Kidney (tissue), 14 donors: ENCODE measurements around the gene KRTAP29-1. TPM values are rescaled to one million over a fixed set of nuclear protein-coding genes. Genes with fewer than 3 reads are reported as not detected.
A peak's percentile ranks its signal among the peaks of the same experiment; 100 is the strongest.
"Not testable (repeated sequence)": the region's sequence is repeated elsewhere in the genome, so short reads cannot be mapped to it uniquely, and the experiment has no call there.

Source experiments
- DNase-seq, 5 donors: peaks; one replicate each; pipeline ENCODE4 v3.0.0-alpha.2; 2013 to 2020
- FAIRE-seq: peaks from 2 replicates; lab custom pipeline; 2012; peaks lifted over from hg19 to GRCh38; lab: Jason Lieb, UNC
- H3K27ac ChIP-seq, 2 donors: one replicate each; pipeline ENCODE4 v1.7.0; 2013; ENCODE audit warnings: low read depth in 2 of 2, low read length in 2 of 2, inconsistent platforms in 1 of 2
- H3K27me3 ChIP-seq: one replicate; pipeline ENCODE4 v1.7.1; 2013; ENCODE audit warnings: low read length, inconsistent platforms; ENCODE audit not compliant: control insufficient read depth, insufficient read depth
- H3K36me3 ChIP-seq, 3 donors: one replicate each; pipeline versions ENCODE4 v1.7.0 to v1.7.1; 2013; ENCODE audit warnings: low read length in 3 of 3, control low read depth in 1 of 3, inconsistent platforms in 1 of 3; ENCODE audit not compliant: insufficient read depth in 3 of 3, control insufficient read depth in 2 of 3
- H3K4me1 ChIP-seq, 3 donors: one replicate each; pipeline versions ENCODE4 v1.7.0 to v1.7.1; 2013; ENCODE audit warnings: low read length in 3 of 3, inconsistent platforms in 1 of 3, low read depth in 1 of 3; ENCODE audit not compliant: control insufficient read depth in 2 of 3, insufficient read depth in 2 of 3
- H3K4me3 ChIP-seq, 3 donors: one replicate each; pipeline versions ENCODE4 v1.7.0 to v1.8.1; 2013; ENCODE audit warnings: low read length in 3 of 3, control low read depth in 1 of 3, inconsistent platforms in 1 of 3
- H3K9ac ChIP-seq, 3 donors: one replicate each; pipeline versions ENCODE4 v1.7.0 to v1.7.1; 2013; ENCODE audit warnings: low read length in 3 of 3, control low read depth in 1 of 3, inconsistent platforms in 1 of 3
- H3K9me3 ChIP-seq, 3 donors: one replicate each; pipeline versions ENCODE4 v1.7.0 to v1.7.1; 2013; ENCODE audit warnings: low read length in 3 of 3, control low read depth in 1 of 3, inconsistent platforms in 1 of 3; ENCODE audit not compliant: control insufficient read depth in 2 of 3, insufficient read depth in 1 of 3
- intact Hi-C: fragments of 100-400 bp; cut with DNase I; formaldehyde crosslinking; loops from one replicate; pipeline ENCODE4 v1.11.1; 2022
- polyA plus RNA-seq: library from polyadenylated mRNA; stranded (reverse); fragments of 350-450 nt; fragmentation: Illumina TruSeq; extraction: RNeasy Lipid Tissue Mini Kit (QIAGEN cat#74804); gene quantifications from one replicate; pipeline ENCODE4 v1.2.3, GENCODE V29; 2014; ENCODE audit warnings: low read depth, low replicate concordance; ENCODE audit not compliant: insufficient read depth
- total RNA-seq: library from RNA; stranded (reverse); fragmentation: NEBNext Ultra II Directional; extraction: Animal tissue kit (Norgen Biotek cat#: 25700); gene quantifications from one replicate; pipeline ENCODE4 v1.2.1, GENCODE V29; 2021
- TF ChIP-seq, protein P1 (sequence below): IDR thresholded peaks from 3 replicates; pipeline ENCODE4 v1.5.1; 2012; ENCODE audit warnings: mild to moderate bottlenecking, moderate library complexity, borderline replicate concordance; ENCODE audit not compliant: insufficient read depth; ENCODE audit errors: extremely low read depth
- donor health status: control.
- donor health status: control.
- donor health status: control.
- donor health status: control.
- donor health status: control.
- donor health status: DM: yes; HTN: yes; CAD: no.
- donor health status: Normal renal cell carcinoma (clear cell type).

KRTAP29-1 gene
- total and polyA plus RNA-seq, 2 donors from 2014 or later = not detected

DNA sequence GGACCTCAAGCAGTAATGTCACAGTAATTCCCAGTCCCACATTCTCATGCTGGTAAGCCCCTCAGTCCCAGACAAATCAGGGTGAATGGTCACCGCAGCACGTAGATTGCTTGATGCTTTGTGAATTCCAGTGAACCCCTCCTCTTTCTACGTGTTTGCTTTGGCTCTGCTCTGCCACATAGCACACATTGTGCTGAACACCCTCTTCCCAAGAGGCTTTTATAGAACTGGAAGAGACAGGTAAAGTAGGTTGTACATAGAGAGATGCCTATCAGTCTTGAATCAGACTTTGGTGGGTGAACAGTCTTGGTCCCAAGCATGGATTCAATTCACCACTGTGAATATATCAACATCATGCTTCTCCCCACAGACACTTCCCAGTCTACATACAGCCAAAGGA lies 38.1 kb downstream of the KRTAP29-1 start:
- H3K36me3 ChIP-seq = no peaks in the 10 kb centered on the region
- intact Hi-C loops = no loop called here
- FAIRE-seq = no peak

DNA sequence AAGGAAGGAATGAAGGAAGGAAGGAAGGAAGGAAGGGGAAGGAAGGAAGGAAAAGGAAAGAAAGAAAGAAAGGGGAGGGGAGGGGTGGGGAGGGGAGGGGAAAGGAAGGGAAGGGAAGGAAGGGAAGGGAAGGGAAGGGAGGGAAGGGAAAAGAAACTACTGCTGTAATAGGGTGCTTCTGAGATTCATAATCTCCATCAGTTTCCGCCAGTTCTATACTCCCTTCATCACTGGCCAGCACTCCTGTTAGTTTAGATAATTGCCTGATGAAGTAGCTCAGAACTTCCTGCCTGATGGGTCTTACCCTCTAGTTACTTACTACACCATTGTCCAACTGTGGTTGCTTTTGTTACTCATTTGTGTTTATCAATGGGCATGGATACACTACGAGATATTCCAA lies 39.4 kb downstream of the KRTAP29-1 start:
- Histone ChIP-seq H3K9me3 (no peaks in the 10 kb centered on the region), H3K36me3 (no peaks in the 10 kb centered on the region), H3K27me3 (no peaks in the 10 kb centered on the region), H3K4me1 (no peaks in the 10 kb centered on the region), H3K4me3 (no peak overlapping the region), H3K27ac (no peak overlapping the region), H3K9ac (no peak overlapping the region)
- intact Hi-C loops = no loop called here
- TF ChIP-seq, protein P1, sequence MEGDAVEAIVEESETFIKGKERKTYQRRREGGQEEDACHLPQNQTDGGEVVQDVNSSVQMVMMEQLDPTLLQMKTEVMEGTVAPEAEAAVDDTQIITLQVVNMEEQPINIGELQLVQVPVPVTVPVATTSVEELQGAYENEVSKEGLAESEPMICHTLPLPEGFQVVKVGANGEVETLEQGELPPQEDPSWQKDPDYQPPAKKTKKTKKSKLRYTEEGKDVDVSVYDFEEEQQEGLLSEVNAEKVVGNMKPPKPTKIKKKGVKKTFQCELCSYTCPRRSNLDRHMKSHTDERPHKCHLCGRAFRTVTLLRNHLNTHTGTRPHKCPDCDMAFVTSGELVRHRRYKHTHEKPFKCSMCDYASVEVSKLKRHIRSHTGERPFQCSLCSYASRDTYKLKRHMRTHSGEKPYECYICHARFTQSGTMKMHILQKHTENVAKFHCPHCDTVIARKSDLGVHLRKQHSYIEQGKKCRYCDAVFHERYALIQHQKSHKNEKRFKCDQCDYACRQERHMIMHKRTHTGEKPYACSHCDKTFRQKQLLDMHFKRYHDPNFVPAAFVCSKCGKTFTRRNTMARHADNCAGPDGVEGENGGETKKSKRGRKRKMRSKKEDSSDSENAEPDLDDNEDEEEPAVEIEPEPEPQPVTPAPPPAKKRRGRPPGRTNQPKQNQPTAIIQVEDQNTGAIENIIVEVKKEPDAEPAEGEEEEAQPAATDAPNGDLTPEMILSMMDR = no peak
- FAIRE-seq (no peak), DNase-seq (no peak)

More for the DNA sequence above, 38.1 kb downstream of the KRTAP29-1 start:
- Histone ChIP-seq H3K9me3 (no peaks in the 10 kb centered on the region), H3K4me1 (no peaks in the 10 kb centered on the region), H3K27ac (no peak overlapping the region), H3K27me3 (no peaks in the 10 kb centered on the region), H3K9ac (no peak overlapping the region), H3K4me3 (no peak overlapping the region)
- DNase-seq = no peak
- TF ChIP-seq, protein P1 = no peak

DNA sequence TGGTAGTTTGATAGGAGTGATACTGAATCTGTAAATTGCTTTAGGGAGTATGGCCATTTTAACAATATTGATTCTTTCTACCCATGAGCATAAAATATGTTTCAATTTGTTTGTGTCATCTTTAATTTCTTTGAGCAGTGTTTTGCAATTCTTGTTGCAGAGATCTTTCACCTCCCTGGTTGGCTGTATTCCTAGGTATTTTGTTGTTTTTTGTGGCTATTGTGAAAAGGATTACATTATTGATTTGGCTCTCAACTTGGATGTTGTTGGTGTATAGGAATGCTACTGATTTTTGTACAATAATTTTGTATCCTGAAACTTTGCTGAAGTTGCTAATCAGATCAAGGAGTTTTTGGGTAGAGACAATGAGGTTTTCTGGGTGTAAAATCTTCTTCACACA lies 44.2 kb downstream of the KRTAP29-1 start:
- Histone ChIP-seq H3K4me1 (no peaks in the 10 kb centered on the region), H3K9me3 (no peaks in the 10 kb centered on the region), H3K9ac (no peak overlapping the region), H3K27me3 (no peaks in the 10 kb centered on the region), H3K36me3 (no peaks in the 10 kb centered on the region), H3K27ac (no peak overlapping the region), H3K4me3 (no peak overlapping the region)
- intact Hi-C loops = no loop called here
- FAIRE-seq (no peak), DNase-seq (no peak)
- TF ChIP-seq, protein P1 = no peak

DNA sequence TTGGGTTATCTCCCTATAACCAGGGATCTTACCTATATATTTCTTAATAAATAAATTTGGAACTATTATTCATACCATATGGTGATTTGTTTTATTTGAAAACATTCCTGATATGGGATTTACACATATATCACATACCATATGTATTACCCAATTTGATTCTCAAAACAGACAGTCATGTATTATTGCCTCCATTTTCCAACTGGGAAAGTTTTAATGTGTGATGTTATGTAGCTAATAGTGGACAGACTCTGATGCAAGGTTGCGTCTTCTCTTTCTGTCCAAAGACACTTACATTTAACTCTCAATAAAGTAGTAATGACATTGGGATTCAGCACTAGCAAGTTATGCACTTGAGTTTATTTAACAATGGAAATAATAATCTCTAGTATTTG lies 46.4 kb downstream of the KRTAP29-1 start:
- FAIRE-seq = no peak
- Histone ChIP-seq H3K9ac (no peak overlapping the region), H3K4me1 (no peaks in the 10 kb centered on the region), H3K27ac (no peak overlapping the region), H3K36me3 (no peaks in the 10 kb centered on the region), H3K9me3 (no peaks in the 10 kb centered on the region), H3K27me3 (no peaks in the 10 kb centered on the region), H3K4me3 (no peak overlapping the region)
- TF ChIP-seq, protein P1 = no peak
- DNase-seq = no peak
- intact Hi-C loops = no loop called here

DNA sequence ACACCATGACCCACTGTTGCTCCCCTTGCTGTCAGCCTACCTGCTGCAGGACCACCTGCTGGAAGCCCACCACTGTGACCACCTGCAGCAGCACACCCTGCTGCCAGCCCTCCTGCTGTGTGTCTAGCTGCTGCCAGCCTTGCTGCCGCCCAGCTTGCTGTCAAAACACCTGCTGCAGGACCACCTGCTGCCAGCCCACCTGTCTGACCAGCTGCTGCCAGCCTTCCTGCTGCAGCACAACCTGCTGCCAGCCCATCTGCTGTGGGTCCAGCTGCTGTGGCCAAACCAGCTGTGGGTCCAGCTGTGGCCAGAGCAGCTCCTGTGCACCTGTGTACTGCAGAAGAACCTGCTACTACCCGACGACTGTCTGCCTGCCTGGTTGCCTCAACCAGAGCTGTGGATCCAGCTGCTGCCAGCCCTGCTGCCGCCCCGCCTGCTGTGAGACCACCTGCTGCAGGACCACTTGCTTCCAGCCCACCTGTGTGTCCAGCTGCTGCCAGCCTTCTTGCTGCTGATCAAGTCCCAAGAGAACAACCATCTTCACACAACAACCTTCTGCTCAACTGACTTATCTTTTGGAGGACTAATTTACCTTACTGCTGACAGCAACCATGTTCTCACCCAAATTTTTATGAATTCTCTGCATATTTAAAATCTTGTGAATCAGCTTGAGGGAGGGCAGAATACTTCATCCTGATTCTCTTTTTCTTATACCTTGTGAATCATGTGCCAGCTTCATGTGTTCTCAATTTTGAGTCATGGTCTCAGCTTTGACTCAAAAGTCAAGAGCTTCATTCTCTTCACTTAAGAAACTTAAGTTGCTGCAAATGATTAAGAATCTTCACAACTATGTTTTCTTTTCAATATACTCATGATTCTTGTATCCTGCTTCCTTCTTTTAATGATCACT lies 47.0 kb downstream of the KRTAP29-1 start, which contains the start of gene KRTAP9-9:
TSS of gene KRTAP9-9 (plus strand) at position 4 of the 910 bp plus-strand sequence.
- H3K36me3 ChIP-seq, FAIRE-seq, H3K9ac ChIP-seq, H3K27me3 ChIP-seq, H3K9me3 ChIP-seq, intact Hi-C loops, H3K4me3 ChIP-seq, H3K27ac ChIP-seq, H3K4me1 ChIP-seq: not testable (repeated sequence)
- DNase-seq = peak in 1 of 5 donors; percentile 52
